Mesendoderm (in vitro differentiated cells): ENCODE data around the gene UBE2M.
A peak's percentile ranks its signal among the peaks of the same experiment; 100 is the strongest.

ENCODE experiments used
- DNase-seq: peaks from one replicate; pipeline ENCODE4 v3.0.0; 2013
- H2AK5ac ChIP-seq: 2 replicates; pipeline ENCODE4 v1.6.1; 2013; ENCODE audit warnings: low read length, inconsistent platforms
- H2BK120ac ChIP-seq: 2 replicates; pipeline ENCODE4 v1.6.1; 2013; ENCODE audit warnings: low read depth, mild to moderate bottlenecking, low read length, moderate library complexity, mixed read lengths
- H2BK15ac ChIP-seq: replicated peaks from 2 replicates; pipeline ENCODE4 v1.6.1; 2013; ENCODE audit warnings: low read depth, mild to moderate bottlenecking, moderate library complexity
- H2BK5ac ChIP-seq: 2 replicates; pipeline ENCODE4 v1.6.1; 2013; ENCODE audit warnings: low read length, inconsistent platforms
- H3K18ac ChIP-seq: 2 replicates; pipeline ENCODE4 v1.6.1; 2013; ENCODE audit warnings: mild to moderate bottlenecking, low read length, mixed read lengths
- H3K23ac ChIP-seq: one replicate; pipeline ENCODE4 v1.6.1; 2013; ENCODE audit warnings: low read length
- H3K27ac ChIP-seq: 2 replicates; pipeline ENCODE4 v1.5.1; 2013; ENCODE audit warnings: low read depth, mild to moderate bottlenecking, inconsistent platforms, low read length, moderate library complexity
- H3K27me3 ChIP-seq: 2 replicates; pipeline ENCODE4 v1.6.1; 2013; ENCODE audit warnings: low read length, control low read depth, mild to moderate bottlenecking, inconsistent platforms; ENCODE audit not compliant: insufficient read depth, poor library complexity
- H3K36me3 ChIP-seq: 2 replicates; pipeline ENCODE4 v1.6.1; 2013; ENCODE audit warnings: low read length, inconsistent platforms; ENCODE audit not compliant: control insufficient read depth, insufficient read depth
- H3K4ac ChIP-seq: one replicate; pipeline ENCODE4 v1.6.1; 2013; ENCODE audit warnings: low read depth, mild to moderate bottlenecking, low read length, moderate library complexity
- H3K4me1 ChIP-seq: 2 replicates; pipeline ENCODE4 v1.6.1; 2013; ENCODE audit warnings: low read depth, low read length, inconsistent platforms; ENCODE audit not compliant: control insufficient read depth
- H3K4me2 ChIP-seq: 2 replicates; pipeline ENCODE4 v1.6.1; 2013; ENCODE audit warnings: low read length
- H3K4me3 ChIP-seq: 2 replicates; pipeline ENCODE4 v1.5.1; 2013; ENCODE audit warnings: mild to moderate bottlenecking, low read length
- H3K56ac ChIP-seq: one replicate; pipeline ENCODE4 v1.6.1; 2013; ENCODE audit warnings: low read length
- H3K79me1 ChIP-seq: 2 replicates; pipeline ENCODE4 v1.6.1; 2013; ENCODE audit warnings: low read length, inconsistent platforms
- H3K79me2 ChIP-seq: 2 replicates; pipeline ENCODE4 v1.6.1; 2013; ENCODE audit warnings: mild to moderate bottlenecking, low read length; ENCODE audit not compliant: control insufficient read depth, insufficient read depth
- H3K9ac ChIP-seq: 2 replicates; pipeline ENCODE4 v1.6.1; 2013; ENCODE audit warnings: low read length, inconsistent platforms
- H4K5ac ChIP-seq: one replicate; pipeline ENCODE4 v1.6.1; 2013; ENCODE audit warnings: low read length
- H4K8ac ChIP-seq: one replicate; pipeline ENCODE4 v1.6.1; 2013; ENCODE audit warnings: low read depth, mild to moderate bottlenecking, control low read depth, low read length, moderate library complexity
- WGBS: extraction: QIAGEN DNeasy Blood & Tissue Kit; methylation state at CpG from one replicate; pipeline ENCODE4 v1.1.7; 2013; ENCODE audit warnings: low lambda C conversion rate, missing lambda C conversion rate; ENCODE audit not compliant: insufficient coverage; ENCODE audit errors: extremely low coverage; 5-methylcytosine and 5-hydroxymethylcytosine counted together

Gene UBE2M

GRCh38 chr19:58566989-58567388 is 8.6 kb upstream of the UBE2M start:
- Histone ChIP-seq H3K4me2 (no peak overlapping the region), H3K4me3 (no peak overlapping the region), H3K56ac (no peak overlapping the region), H3K79me2 (no peaks in the 10 kb centered on the region), H2BK15ac (no peak overlapping the region), H3K79me1 (no peaks in the 10 kb centered on the region), H2BK5ac (no peak overlapping the region), H2BK120ac (no peak overlapping the region), H3K27me3 (no peaks in the 10 kb centered on the region), H3K4me1 (no peaks in the 10 kb centered on the region), H2AK5ac (no peak overlapping the region), H3K23ac (no peak overlapping the region), H3K4ac (no peak overlapping the region), H3K9ac (no peak overlapping the region), H3K36me3 (peaks cover 6% of the 10 kb centered on the region), H3K18ac (no peak overlapping the region), H3K27ac (no peak overlapping the region), H4K5ac (no peak overlapping the region), H4K8ac (no peak overlapping the region)
- whole genome bisulfite sequencing = no CpG with 5 or more reads among the region's 5 CpGs
- no peak for DNase-seq

GRCh38 chr19:58563823-58564222 is 5.4 kb upstream of the UBE2M start:
- Histone ChIP-seq H3K4me1 (peaks cover 3% of the 10 kb centered on the region), H3K4me3 (no peak overlapping the region), H2BK120ac (no peak overlapping the region), H4K5ac (no peak overlapping the region), H4K8ac (no peak overlapping the region), H3K23ac (no peak overlapping the region), H3K18ac (no peak overlapping the region), H2AK5ac (no peak overlapping the region), H2BK5ac (no peak overlapping the region), H3K4me2 (no peak overlapping the region), H3K27me3 (no peaks in the 10 kb centered on the region), H3K27ac (no peak overlapping the region), H3K9ac (no peak overlapping the region), H2BK15ac (no peak overlapping the region), H3K36me3 (peaks cover 5% of the 10 kb centered on the region), H3K79me2 (no peaks in the 10 kb centered on the region), H3K79me1 (no peaks in the 10 kb centered on the region), H3K56ac (no peak overlapping the region), H3K4ac (no peak overlapping the region)
- no peak for DNase-seq
- WGBS = no CpG with 5 or more reads among the region's 6 CpGs

- H3K36me3 ChIP-seq = peaks cover 3% of the 10 kb centered on the region
- no peak overlapping the region for H3K23ac ChIP-seq
- H3K27ac ChIP-seq = no peak overlapping the region
- no CpG with 5 or more reads among the region's 40 CpGs for WGBS
- H4K8ac ChIP-seq = no peak overlapping the region
- no peak overlapping the region for H4K5ac ChIP-seq
- no peak overlapping the region for H2AK5ac ChIP-seq
- peak overlapping the region; percentile 46 for H3K4me2 ChIP-seq
- H3K56ac ChIP-seq = peak overlapping the region; percentile 83
- no peak for DNase-seq
- no peaks in the 10 kb centered on the region for H3K79me1 ChIP-seq
- H3K4me1 ChIP-seq = peaks cover 3% of the 10 kb centered on the region
- no peak overlapping the region for H3K18ac ChIP-seq
- no peak overlapping the region for H3K4ac ChIP-seq
- H3K4me3 ChIP-seq = no peak overlapping the region
- peak overlapping the region; percentile 59 for H3K9ac ChIP-seq
- H2BK5ac ChIP-seq = no peak overlapping the region
- no peaks in the 10 kb centered on the region for H3K27me3 ChIP-seq
- H3K79me2 ChIP-seq = peaks cover under 1% of the 10 kb centered on the region
- no peak overlapping the region for H2BK15ac ChIP-seq
- H2BK120ac ChIP-seq = no peak overlapping the region
These were observed 4.7 kb upstream of the UBE2M start for GRCh38 chr19:58563034-58563573.

GRCh38 chr19:58562122-58563033 is 4.0 kb upstream of the UBE2M start:
- Histone ChIP-seq H2AK5ac (no peak overlapping the region), H3K27me3 (no peaks in the 10 kb centered on the region), H3K36me3 (peaks cover 3% of the 10 kb centered on the region), H2BK15ac (no peak overlapping the region), H3K23ac (peak overlapping the region; percentile 80), H3K4me3 (no peak overlapping the region), H3K56ac (peak overlapping the region; percentile 83), H2BK120ac (no peak overlapping the region), H3K79me2 (peaks cover 8% of the 10 kb centered on the region), H3K9ac (peak overlapping the region; percentile 59), H2BK5ac (no peak overlapping the region), H3K4me1 (peaks cover 3% of the 10 kb centered on the region), H3K27ac (no peak overlapping the region), H3K18ac (no peak overlapping the region), H3K79me1 (no peaks in the 10 kb centered on the region), H4K5ac (no peak overlapping the region), H4K8ac (no peak overlapping the region), H3K4me2 (peak overlapping the region; percentile 46), H3K4ac (no peak overlapping the region)
- no peak for DNase-seq
- no CpG with 5 or more reads among the region's 107 CpGs for WGBS

GRCh38 chr19:58561373-58562121 is 3.1 kb upstream of the UBE2M start:
- Histone ChIP-seq H3K4me1 (peaks cover 7% of the 10 kb centered on the region), H2AK5ac (no peak overlapping the region), H2BK120ac (no peak overlapping the region), H3K4me3 (no peak overlapping the region), H3K56ac (peak overlapping the region; percentile 83), H3K4ac (no peak overlapping the region), H3K9ac (no peak overlapping the region), H3K18ac (no peak overlapping the region), H3K79me2 (peaks cover 16% of the 10 kb centered on the region), H3K36me3 (peaks cover 2% of the 10 kb centered on the region), H3K27me3 (no peaks in the 10 kb centered on the region), H2BK15ac (no peak overlapping the region), H2BK5ac (no peak overlapping the region), H3K27ac (no peak overlapping the region), H3K4me2 (no peak overlapping the region), H4K8ac (no peak overlapping the region), H3K23ac (peak overlapping the region; percentile 80), H4K5ac (no peak overlapping the region), H3K79me1 (peaks cover 5% of the 10 kb centered on the region)
- no CpG with 5 or more reads among the region's 16 CpGs for whole genome bisulfite sequencing
- DNase-seq = no peak
